CD4-positive, alpha-beta T cell treated with Interferon alpha-2 for 1 hour (primary cell): ENCODE results near the gene SPATA2L.
"Not testable (repeated sequence)": the region's sequence is repeated elsewhere in the genome, so short reads cannot be mapped to it uniquely, and the experiment has no call there.

Source experiments
- DNase-seq, 2 donors: peaks; one replicate each; pipeline ENCODE4 v3.0.0-alpha.2; 2020 to 2022

Gene SPATA2L

GRCh38 chr16:89689142-89689541, 12.4 kb downstream of the SPATA2L start:
- no peak for DNase-seq

GRCh38 chr16:89688395-89688794, 13.1 kb downstream of the SPATA2L start:
- DNase-seq = no peak

GRCh38 chr16:89687092-89687940, 14.2 kb downstream of the SPATA2L start:
- no peak for DNase-seq

- DNase-seq = peak; percentile 87 to 91
Measured at GRCh38 chr16:89686520-89687091, 14.9 kb downstream of the SPATA2L start, which contains the start of gene CDK10. Gene CDK10 (plus strand): TSS chr16:89686689. CDS start chr16:89686711, 22 bp downstream.

- DNase-seq = no peak
Measured at GRCh38 chr16:89685916-89686315, 15.6 kb downstream of the SPATA2L start.

GRCh38 chr16:89678258-89678657, 23.2 kb downstream of the SPATA2L start:
- DNase-seq = no peak

GRCh38 chr16:89672177-89672941, 29.1 kb downstream of the SPATA2L start:
- DNase-seq = no peak

- DNase-seq = not testable (repeated sequence)
Measured at GRCh38 chr16:89671565-89671964, 29.9 kb downstream of the SPATA2L start.

GRCh38 chr16:89670496-89671431, 30.7 kb downstream of the SPATA2L start:
- no peak for DNase-seq

GRCh38 chr16:89669755-89670154, 31.8 kb downstream of the SPATA2L start:
- no peak for DNase-seq

GRCh38 chr16:89668790-89669158, 32.7 kb downstream of the SPATA2L start:
- no peak for DNase-seq

GRCh38 chr16:89667633-89668032, 33.9 kb downstream of the SPATA2L start:
- DNase-seq = no peak

GRCh38 chr16:89667000-89667399, 34.5 kb downstream of the SPATA2L start:
- DNase-seq = not testable (repeated sequence)

GRCh38 chr16:89664238-89664637, 37.3 kb downstream of the SPATA2L start:
- not testable (repeated sequence) for DNase-seq

GRCh38 chr16:89661215-89661614, 40.3 kb downstream of the SPATA2L start:
- DNase-seq = no peak

GRCh38 chr16:89660146-89660545, 41.4 kb downstream of the SPATA2L start:
- DNase-seq = no peak

GRCh38 chr16:89658221-89658879, 43.2 kb downstream of the SPATA2L start:
- no peak for DNase-seq

GRCh38 chr16:89657442-89658220, 43.9 kb downstream of the SPATA2L start, which contains the start of the genes CHMP1A and SPATA33:
Gene CHMP1A (minus strand): TSS chr16:89657708. CDS start chr16:89657588, 120 bp downstream.
Gene SPATA33 (plus strand): TSS chr16:89657836. CDS start chr16:89657912, 76 bp downstream.
- peak; percentile 89 to 93 for DNase-seq

- no peak for DNase-seq
Measured at GRCh38 chr16:89656435-89657121, 44.9 kb downstream of the SPATA2L start.

- DNase-seq = no peak
Measured at GRCh38 chr16:89655062-89655643, 46.4 kb downstream of the SPATA2L start.
